GM21515 (cell line): ENCODE measurements around the gene SPHK1.

Source experiments
- ATAC-seq: cut with Tn5 transposase; IDR thresholded peaks from one replicate; pipeline ENCODE4 v1.9.1; 2021; ENCODE audit not compliant: unreplicated experiment

The SPHK1 gene

GRCh38 chr17:76363107-76363842, 21.1 kb upstream of the SPHK1 start:
- no peak for ATAC-seq

DNA sequence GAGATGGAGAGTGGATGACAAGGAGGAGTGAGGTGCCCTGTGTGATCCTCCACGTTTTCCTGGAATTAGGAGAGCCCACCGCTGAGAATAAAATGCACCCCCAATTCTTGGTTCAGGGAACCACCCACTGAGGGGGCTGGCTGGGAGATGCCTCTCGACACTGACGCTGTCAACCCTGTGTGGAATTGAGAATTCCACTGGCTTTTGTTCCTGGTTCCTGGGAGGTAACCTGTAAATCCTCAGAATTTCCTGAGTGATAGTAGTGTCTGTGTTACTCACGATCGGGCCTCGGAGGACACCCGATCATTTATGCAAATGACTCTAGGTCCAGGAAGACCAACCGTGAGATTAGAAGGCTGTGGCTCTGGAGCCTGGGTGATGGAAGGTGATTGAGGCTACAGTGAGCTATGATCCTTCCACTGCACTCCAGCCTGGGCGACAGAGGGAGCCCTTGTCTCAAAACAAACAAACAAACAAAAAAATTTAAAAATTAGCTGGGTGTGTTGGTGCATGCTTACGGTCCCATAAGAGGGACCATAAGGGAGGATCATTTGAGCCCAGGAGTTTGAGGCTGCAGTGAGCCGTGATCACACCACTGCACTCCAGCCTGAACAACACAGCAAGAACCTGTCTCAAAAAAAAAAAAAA, 19.0 kb upstream of the SPHK1 start:
- ATAC-seq = no peak

DNA sequence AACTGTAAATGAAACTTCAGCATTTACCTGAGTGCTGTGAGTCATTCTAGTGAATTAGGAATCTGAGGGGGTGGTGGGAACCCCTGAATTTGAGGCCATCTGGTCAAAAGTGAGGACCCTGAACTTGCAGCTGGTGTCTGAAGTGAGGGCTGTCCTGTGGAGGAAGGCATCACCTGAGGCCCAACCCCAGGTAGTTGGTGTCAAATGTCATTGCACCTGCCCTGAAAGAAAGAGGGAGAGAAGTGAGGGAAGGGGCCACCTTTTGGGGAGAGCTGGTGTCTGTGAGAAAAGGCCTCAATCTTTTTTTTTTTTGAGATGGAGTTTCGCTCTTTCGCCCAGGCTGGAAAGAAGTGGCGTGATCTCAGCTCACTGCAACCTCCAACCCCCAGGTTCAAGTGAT, 18.2 kb upstream of the SPHK1 start:
- ATAC-seq = no peak

DNA sequence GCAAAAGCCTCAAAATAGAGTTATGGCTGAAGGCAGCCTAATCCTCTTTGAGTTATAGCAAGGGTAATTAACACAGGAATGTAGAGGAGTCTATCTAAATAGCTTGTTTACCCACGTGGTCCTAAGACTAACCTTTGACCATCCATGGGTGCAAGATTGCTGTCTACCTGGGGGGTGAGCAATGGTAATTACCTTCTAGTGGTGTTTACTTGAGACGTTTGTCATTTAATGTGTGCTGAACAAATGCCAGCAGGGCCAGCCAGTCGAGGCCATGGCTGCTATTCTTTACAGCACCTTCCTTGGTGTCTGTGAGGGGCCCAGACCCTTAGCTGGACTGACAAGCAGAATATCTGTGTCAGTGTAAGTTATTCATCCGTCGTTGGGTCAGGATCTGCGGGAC, 16.8 kb upstream of the SPHK1 start:
- no peak for ATAC-seq

DNA sequence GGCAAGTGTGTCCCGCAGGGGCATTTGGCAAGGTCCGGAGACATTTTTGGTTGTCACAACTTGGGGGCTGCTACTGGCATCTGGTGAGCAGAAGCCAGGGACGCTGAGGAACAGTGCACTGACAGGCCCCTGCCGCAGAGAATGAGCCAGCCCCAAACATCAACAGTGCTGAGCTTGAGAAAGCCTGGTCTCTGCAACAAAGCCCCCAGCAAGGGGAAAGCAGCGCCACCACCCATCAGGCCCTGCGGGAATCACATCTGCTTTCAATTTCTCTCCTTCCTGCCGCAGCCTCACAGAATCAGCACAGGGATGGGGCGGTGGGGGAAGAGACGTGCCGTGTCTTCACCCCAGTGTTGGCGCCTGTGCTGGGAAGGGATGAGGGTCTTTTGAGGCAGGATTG, 15.9 kb upstream of the SPHK1 start:
- no peak for ATAC-seq

GRCh38 chr17:76369379-76369778, 15.0 kb upstream of the SPHK1 start:
- no peak for ATAC-seq

DNA sequence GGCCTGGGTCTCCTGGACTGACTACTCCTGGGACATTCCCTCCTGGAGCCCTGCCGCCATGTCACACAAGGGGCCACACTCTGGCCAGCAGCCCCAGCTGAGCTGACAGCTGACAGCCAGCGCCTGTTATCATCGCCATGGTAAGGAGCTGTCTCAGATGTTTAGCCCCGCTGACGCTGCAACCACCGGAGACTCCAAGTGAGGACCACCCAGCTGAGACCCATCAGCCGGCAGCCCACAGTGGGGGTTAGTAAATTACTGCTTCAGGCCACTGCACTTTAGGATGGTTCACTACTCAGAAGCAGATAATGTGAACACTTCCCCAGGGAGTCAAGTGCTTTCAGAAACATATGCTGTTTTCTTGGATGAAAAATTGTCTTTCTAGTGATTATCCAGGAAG, 14.6 kb upstream of the SPHK1 start:
- no peak for ATAC-seq

DNA sequence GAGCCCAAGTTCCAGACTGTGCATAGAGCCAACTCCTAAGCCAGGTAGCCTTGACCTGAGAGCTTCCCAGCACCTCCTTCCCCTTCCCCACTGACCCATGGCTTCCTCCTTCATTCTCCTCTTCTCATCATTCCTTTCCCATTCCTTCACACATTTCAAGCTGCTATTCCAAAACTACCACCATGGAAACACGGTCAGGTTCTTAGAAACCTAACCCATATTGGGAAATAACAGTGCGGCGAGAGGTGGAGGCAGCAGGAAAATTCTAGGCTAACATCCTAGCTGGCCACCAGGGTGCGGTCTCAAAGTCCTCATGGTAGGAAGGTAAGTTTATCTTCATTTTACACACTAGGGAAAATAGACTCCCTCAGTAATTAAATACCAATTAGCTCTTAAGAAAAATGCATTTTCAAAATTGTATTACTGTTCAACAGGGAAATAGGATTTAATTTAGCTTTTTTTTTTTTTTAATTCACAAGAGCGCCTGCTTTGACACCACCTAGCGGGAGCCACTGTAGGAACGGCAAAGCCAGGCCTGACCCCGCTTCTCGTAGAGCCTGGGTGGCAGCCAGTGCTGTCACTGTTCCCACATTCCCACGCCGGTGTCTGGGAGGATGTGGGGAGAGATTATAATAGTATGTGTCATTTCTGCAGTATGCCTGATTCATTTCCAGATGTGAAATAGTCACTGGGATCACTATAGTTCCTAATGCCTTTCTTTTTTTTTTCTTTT, 14.0 kb upstream of the SPHK1 start:
- ATAC-seq = no peak

DNA sequence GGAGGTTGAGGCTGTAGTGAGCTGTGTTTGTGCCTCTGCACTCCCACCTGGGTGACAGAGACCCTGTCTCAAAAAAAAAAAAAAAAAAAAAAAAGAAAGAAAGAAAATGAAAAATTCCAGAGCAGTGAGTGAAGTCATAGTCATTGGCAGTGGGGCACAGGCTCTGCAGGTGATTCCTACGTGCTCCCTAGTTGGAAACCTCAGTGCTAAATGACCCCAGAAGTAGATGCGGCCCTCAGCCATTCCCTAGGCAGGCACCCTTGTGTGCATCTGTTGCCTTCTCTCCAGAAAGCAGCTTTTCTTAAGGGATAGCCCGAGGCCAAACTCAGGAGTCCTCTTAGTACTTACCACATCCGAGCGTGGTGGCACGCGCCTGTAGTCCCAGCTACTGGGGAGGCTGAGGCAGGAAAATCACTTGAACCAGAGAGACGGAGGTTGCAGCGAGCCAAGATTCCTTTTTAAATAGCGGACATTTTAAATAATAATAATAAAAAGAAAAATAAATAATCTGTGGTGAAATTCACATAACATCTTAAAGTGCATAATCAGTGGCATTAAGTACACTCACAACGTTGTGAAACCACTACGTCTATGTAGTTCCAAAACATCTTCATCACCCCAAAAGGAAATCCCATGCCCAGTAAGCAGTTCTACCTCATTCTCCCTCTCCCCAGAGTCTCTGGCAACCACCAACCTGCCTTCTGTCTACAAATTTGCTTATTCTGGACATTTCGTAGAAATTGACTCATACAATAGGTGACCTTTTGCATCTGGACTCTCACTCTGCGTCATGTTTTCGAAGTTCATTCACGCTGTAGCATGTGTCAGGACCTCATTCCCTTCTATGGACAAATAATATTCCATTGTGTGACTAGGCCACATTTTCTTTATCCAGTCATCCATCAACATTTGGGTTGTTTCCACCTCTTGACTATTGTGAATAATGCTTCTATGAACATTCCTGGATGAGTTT, 12.5 kb upstream of the SPHK1 start:
- ATAC-seq = no peak

GRCh38 chr17:76376318-76377133, 7.9 kb upstream of the SPHK1 start:
- ATAC-seq = no peak

GRCh38 chr17:76378548-76379274, 5.7 kb upstream of the SPHK1 start:
- no peak for ATAC-seq

DNA sequence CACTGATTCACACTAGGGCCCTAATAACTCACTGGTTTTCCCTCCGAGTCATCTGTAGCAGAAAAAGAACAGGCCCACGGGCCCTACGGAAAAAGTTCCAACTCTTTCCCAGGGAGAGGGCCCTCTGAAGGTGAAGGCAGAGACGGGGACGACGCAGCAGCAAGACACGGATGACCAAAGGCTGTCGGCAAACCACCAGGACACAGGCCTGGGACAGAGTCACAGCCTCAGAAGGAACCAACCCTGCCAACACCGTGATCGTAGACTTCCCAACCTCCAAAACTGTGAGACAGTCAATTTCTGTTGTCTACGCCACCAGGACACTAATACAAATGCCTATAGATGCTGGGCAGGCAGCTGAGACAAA, 5.2 kb upstream of the SPHK1 start:
- no peak for ATAC-seq

DNA sequence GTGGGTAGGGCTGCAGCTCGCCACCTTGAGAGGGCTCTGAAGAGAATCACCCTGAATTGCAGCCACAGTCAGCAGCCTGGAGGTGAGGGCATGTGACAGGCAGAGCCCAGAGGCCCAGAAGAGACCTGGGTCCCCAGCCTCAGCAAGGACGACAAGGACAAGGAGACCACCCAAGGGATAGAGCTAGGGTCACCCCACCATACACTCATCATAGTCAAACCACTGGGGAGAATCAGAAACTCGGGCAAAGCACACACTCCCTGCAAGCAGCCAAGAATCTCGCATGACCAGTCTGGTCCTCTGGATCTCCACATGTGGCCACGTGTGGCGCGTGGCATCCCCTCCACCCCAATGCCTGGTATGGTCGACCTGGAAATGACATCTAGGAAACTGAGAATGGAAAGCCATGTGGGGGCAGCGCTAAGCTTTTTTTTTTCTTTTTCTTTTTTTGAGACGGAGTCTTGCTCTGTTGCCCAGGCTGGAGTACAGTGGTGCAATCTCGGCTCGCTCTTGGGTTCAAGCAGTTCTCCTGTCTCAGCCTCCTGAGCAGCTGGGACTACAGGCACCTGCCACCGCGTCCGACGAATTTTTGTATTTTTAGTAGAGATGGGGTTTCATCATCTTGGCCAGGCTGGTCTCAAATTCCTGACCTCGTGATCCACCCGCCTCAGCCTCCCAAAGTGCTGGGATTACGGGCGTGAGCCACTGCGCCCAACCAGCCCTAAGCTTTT, 4.6 kb upstream of the SPHK1 start:
- ATAC-seq = no peak

GRCh38 chr17:76381633-76382350, 2.6 kb upstream of the SPHK1 start:
- no peak for ATAC-seq

DNA sequence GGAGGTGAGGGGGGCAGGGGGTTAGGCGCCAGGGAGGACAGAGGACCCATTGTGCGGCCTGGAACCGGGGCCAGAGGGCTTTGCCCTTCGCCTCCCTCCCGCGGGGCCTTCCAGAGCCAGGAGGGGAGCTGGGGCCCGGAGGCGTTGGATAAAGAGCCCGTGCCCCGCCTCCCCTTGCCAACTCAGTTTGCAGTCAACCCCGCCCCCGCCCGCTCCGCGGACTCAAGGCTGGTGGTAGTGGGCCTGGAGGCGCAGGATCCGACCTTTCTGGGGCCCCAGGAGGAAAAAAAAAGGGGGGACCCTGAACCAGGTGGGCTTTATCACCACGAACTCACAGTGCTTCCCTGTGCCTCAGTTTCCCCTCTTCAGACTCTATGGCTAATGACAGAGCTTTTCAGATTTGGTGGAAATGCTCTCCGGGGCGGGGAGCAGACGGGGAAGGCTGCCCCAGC, 2.0 kb upstream of the SPHK1 start:
- ATAC-seq = no peak

DNA sequence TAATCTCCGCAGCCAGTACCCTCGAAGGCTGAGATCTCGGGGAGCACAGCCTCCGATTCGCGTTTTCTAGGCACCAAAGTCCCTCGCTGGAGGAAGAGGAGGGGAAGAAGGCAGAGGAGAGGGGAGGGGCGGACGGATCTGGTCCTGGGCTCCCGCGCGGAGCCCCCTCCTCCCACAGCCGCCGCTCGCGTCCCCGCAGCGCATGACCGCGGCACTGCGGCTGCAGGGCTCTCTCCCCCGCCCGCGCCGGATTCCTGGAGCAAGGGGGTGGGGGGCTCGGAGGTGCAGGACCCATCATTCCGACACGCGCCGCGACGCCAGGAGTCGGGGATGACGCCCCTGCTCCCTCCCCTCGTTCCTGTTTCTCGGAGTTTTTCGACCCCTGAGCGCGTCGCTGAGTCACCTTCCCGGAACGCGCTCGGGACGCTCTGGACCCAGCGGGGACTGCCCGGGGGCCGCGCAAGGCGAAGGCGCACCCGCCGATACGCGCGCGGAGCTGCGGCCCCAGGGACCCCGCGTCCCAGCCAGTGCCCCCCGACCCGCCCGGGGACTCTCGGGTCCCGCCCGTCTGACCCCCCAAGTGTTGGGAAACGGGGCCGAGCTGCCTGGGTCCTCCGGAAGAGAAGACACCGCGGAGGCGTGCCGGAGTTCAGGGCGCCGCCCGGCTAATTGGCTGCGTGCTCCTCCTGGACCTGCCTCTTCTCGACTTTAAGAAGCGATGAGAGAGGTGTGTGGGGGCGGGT, 1.4 kb upstream of the SPHK1 start:
- ATAC-seq = peak; percentile 24

DNA sequence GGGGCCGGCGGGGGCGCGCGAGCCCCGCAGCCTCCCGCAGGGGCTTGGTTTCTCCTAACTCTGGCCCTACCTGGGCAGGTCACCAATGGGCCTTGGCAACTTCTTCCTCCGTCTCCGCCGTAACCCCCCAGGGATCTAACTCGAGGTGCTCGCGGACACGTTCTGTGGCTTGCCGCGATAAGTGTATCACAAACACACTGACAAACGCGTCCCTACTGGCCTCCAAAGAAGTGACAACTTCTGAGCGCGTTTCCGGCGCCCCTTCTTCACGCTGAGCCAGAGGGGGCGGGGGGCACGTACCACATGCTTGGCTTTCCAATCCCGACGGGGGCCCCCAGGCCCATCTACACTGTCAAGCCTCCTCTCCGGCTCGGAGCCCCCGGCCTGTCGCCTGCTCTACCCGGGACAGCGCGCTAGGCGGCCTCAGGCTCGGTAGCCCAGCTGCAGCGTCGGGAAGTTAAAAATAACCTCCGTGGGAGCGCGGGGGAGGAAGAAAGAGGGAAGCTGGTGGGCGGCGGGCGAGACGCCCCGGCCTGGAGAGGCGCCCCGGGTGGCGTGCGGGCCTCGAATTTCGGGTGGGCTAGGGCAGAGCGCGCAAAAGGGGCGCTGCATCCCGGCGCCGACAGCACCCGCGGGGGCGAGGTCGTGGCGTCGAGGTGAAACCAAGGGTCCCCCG, 725 bp upstream of the SPHK1 start:
- ATAC-seq = peak; percentile 23
